ENCODE measurements around the gene CENPO. TPM values are rescaled to one million over a fixed set of nuclear protein-coding genes. Genes with fewer than 3 reads are reported as not detected.
A peak's percentile ranks its signal among the peaks of the same experiment; 100 is the strongest.

The CENPO gene
- total and polyA plus RNA-seq, 2 of the 4 experiments (the other 2 are of a cell fraction), result 20.1 to 27.2 TPM

GRCh38 chr2:24792874-24793760 lies at the start of gene CENPO, which contains the start of gene PTRHD1 (continued):
- TF ChIP-seq CTCF (conservative IDR thresholded peaks at IDR 0.05; ENCODE audit: low read depth, low read length) (peak; percentile 60), NFE2L2 (IDR thresholded peaks at IDR 0.05; ENCODE audit: low read depth, low read length) (no peak), FOS (IDR thresholded peaks at IDR 0.05; ENCODE audit: low read depth, low read length) (no peak)

- Histone ChIP-seq H3K18ac (ENCODE audit: low read depth, low read length) (no peak overlapping the region), H3K9ac (ENCODE audit: low read depth, low read length) (no peak overlapping the region), H3K23ac (ENCODE audit: low read depth, low read length) (no peak overlapping the region), H3K14ac (replicated peaks; ENCODE audit: low read depth, low read length) (no peak overlapping the region), H3K79me1 (ENCODE audit: low read depth in 1 of 2, low read length in 2 of 2) (no peaks in the 10 kb centered on the region), H2BK20ac (ENCODE audit: low read depth, low read length) (no peak overlapping the region), H2BK5ac (ENCODE audit: low read depth, low read length, poor library complexity, severe bottlenecking) (no peak overlapping the region), H3K9me3 (ENCODE audit: control insufficient read depth, insufficient read depth, low read length) (no peaks in the 10 kb centered on the region), H2AFZ (replicated peaks; ENCODE audit: low read length, poor library complexity) (no peak overlapping the region), H3K4me3 (ENCODE audit: insufficient read depth, low read depth, low read length) (no peak overlapping the region), H2AK5ac (ENCODE audit: low read depth, low read length) (no peak overlapping the region), H2BK120ac (ENCODE audit: low read depth, low read length) (no peak overlapping the region), H3K4me2 (ENCODE audit: low read depth, low read length) (no peak overlapping the region), H3K36me3 (ENCODE audit: control insufficient read depth, insufficient read depth, low read length) (peaks cover 6% of the 10 kb centered on the region), H3K27ac (ENCODE audit: insufficient read depth, low read length) (no peak overlapping the region), H3K56ac (ENCODE audit: extremely low read depth, insufficient read depth, low read length) (no peak overlapping the region), H3K27me3 (ENCODE audit: control insufficient read depth, insufficient read depth, low read length) (no peaks in the 10 kb centered on the region), H2AK9ac (replicated peaks; ENCODE audit: low read depth, low read length, poor library complexity) (no peak overlapping the region), H3K4ac (ENCODE audit: low read depth, low read length) (no peak overlapping the region), H4K20me1 (ENCODE audit: insufficient read depth, low read length) (no peaks in the 10 kb centered on the region), H4K91ac (ENCODE audit: insufficient read depth, low read depth, low read length) (no peak overlapping the region), H3K9me1 (ENCODE audit: insufficient read depth, low read length) (peaks cover 3% of the 10 kb centered on the region; the same call in 1 of the 2 replicates), H2BK15ac (ENCODE audit: low read depth, low read length) (no peak overlapping the region), H4K8ac (ENCODE audit: low read depth in 2 of 2, low read length in 2 of 2) (no peak overlapping the region), H3K4me1 (ENCODE audit: control insufficient read depth, insufficient read depth, low read length) (no peaks in the 10 kb centered on the region), H4K5ac (ENCODE audit: low read depth, low read length) (no peak overlapping the region)
- CTCF ChIA-PET, result no interaction called here
- POLR2A ChIA-PET (ENCODE audit: unreplicated experiment), result no interaction called here
- no TSS peak for BruUV-seq (replicated peaks)
- DNase-seq, result no peak
- dilution Hi-C loops (cut with HindIII; ENCODE audit: low sequenced_read_pairs, unreplicated experiment) (no loop called here), in situ Hi-C loops (cut with MboI; ENCODE audit: low sequenced_read_pairs) (no loop called here), intact Hi-C loops (cut with micrococcal nuclease) (no loop called here)
- no peak for ATAC-seq (ENCODE audit: low read depth)
- no CpG with 5 or more reads among the region's 3 CpGs for WGBS, 2 experiments (ENCODE audit: extremely low coverage in 2 of 2, insufficient read length in 1 of 2)
- no peak for TF ChIP-seq POLR2A (IDR thresholded peaks at IDR 0.05; ENCODE audit: low read depth, low read length)
- TF ChIP-seq RFX5 (IDR thresholded peaks at IDR 0.05; ENCODE audit: low read depth, low read length), result no peak
- TF ChIP-seq RCOR1 (IDR thresholded peaks at IDR 0.05; ENCODE audit: insufficient replicate concordance, low read length), result no peak
- TF ChIP-seq MAZ (IDR thresholded peaks at IDR 0.05; ENCODE audit: borderline replicate concordance, low read depth, low read length), result no peak
- TF ChIP-seq CTCF (conservative IDR thresholded peaks at IDR 0.05; ENCODE audit: low read depth, low read length), result no peak
- TF ChIP-seq MAFK (IDR thresholded peaks at IDR 0.05; ENCODE audit: low read depth, low read length), result no peak
- no peak for TF ChIP-seq SMC3 (IDR thresholded peaks at IDR 0.05; ENCODE audit: low read depth, low read length)
- no peak for TF ChIP-seq USF2 (IDR thresholded peaks at IDR 0.05; ENCODE audit: low read depth, low read length)
Measured at GRCh38 chr2:24743924-24744323, 49.3 kb upstream of the CENPO start.
